Measurements from ENCODE around the gene MARCO. TPM values are rescaled to one million over a fixed set of nuclear protein-coding genes. Genes with fewer than 3 reads are reported as not detected.

Gene MARCO
- total and polyA plus RNA-seq, 2 of the 8 experiments (the other 6 are each of a cell fraction or from before 2014, with no cell fraction given) = not detected

- TF ChIP-seq CHD7 (IDR thresholded peaks at IDR 0.05; ENCODE audit: insufficient replicate concordance, low read length) (no peak), HDAC6 (IDR thresholded peaks at IDR 0.05; ENCODE audit: low read depth, low read length) (no peak), SUZ12 (IDR thresholded peaks at IDR 0.05; ENCODE audit: low read length) (no peak), CBX5 (IDR thresholded peaks at IDR 0.05; ENCODE audit: low read depth, low read length) (no peak), KDM5A (IDR thresholded peaks at IDR 0.05; ENCODE audit: low read length) (no peak), POU5F1 (IDR thresholded peaks at IDR 0.05; ENCODE audit: low read depth, low read length) (no peak), CHD1 (IDR thresholded peaks at IDR 0.05; ENCODE audit: low read depth, low read length) (no peak), TAF7 (optimal IDR thresholded peaks at IDR 0.05; ENCODE audit: borderline replicate concordance, low read depth, low read length) (no peak), YY1 (IDR thresholded peaks at IDR 0.05; ENCODE audit: low read depth, low read length) (no peak)
- TF ChIP-seq, protein P1, sequence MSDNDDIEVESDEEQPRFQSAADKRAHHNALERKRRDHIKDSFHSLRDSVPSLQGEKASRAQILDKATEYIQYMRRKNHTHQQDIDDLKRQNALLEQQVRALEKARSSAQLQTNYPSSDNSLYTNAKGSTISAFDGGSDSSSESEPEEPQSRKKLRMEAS (IDR thresholded peaks at IDR 0.05) = no peak; the same call in 1 of the 2 replicates
Observed at GRCh38 chr2:119011162-119011909, 69.3 kb downstream of the MARCO start (continued).

Data from H1 (cell line).